ENCODE data around the gene AGMAT. TPM values are rescaled to one million over a fixed set of nuclear protein-coding genes. Genes with fewer than 3 reads are reported as not detected.

Gene AGMAT
- total RNA-seq, 1 donor from 2014 or later: 0.41 TPM

GRCh38 chr1:15624133-15624714 lies 39.4 kb upstream of the AGMAT start:
- Histone ChIP-seq H3K79me2 (ENCODE audit: insufficient read depth, low read length) (peaks cover 92% of the 10 kb centered on the region), H2AFZ (ENCODE audit: low read depth, low read length) (no peak overlapping the region), H4K20me1 (ENCODE audit: insufficient read depth, low read length) (peaks cover 69% of the 10 kb centered on the region), H3K27me3 (ENCODE audit: insufficient read depth, low read length) (no peaks in the 10 kb centered on the region), H3K27ac (ENCODE audit: low read depth, low read length) (no peak overlapping the region), H3K4me1 (ENCODE audit: insufficient read depth, low read length) (peaks cover 13% of the 10 kb centered on the region), H3K9ac (ENCODE audit: low read length) (no peak overlapping the region), H3K9me3 (ENCODE audit: insufficient read depth, low read depth, low read length) (no peaks in the 10 kb centered on the region), H3K36me3 (ENCODE audit: insufficient read depth, low read length) (peaks cover 3% of the 10 kb centered on the region), H3K4me3 (ENCODE audit: insufficient read depth, low read depth, low read length) (no peak overlapping the region), H3K4me2 (ENCODE audit: low read length) (no peak overlapping the region)
- H3K36me3 Mint-ChIP-seq (ENCODE audit: low read depth, unreplicated experiment): peaks cover 3% of the 10 kb centered on the region
- H3K9me3 Mint-ChIP-seq (ENCODE audit: unreplicated experiment): no peaks in the 10 kb centered on the region
- H3K27ac Mint-ChIP-seq (ENCODE audit: unreplicated experiment): no peak overlapping the region
- H3K4me3 Mint-ChIP-seq (ENCODE audit: unreplicated experiment): no peak overlapping the region
- no peak for FAIRE-seq
- TF ChIP-seq CTCF (IDR thresholded peaks at IDR 0.05; ENCODE audit: insufficient read depth, low read depth, low read length) (no peak), EZH2 (IDR thresholded peaks at IDR 0.05; ENCODE audit: insufficient read depth, low read length) (no peak)
- no peak for DNase-seq (ENCODE audit: low read depth)
- peaks cover 8% of the 10 kb centered on the region for H3K4me1 Mint-ChIP-seq (ENCODE audit: low read depth, unreplicated experiment)
- H3K27me3 Mint-ChIP-seq (ENCODE audit: low read depth, unreplicated experiment): no peaks in the 10 kb centered on the region

DNA sequence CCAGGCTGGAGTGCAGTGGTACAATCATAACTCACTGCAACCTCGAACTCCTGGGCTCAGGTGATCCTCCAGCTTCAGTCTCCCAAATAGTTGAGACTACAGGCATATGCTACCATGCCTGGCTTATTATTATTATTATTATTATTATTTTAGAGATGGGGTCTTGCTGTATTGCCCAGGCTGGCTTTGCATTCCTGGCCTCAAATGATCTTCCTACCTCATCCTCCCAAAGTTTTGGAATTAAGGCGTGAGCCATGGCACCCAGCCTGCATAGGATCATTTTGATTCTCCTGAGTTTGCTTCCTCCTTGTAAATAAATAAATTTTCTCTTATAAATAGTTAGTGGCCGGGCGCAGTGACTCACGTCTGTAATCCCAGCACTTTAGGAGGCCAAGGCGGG lies 38.6 kb upstream of the AGMAT start:
- H3K36me3 Mint-ChIP-seq (ENCODE audit: low read depth, unreplicated experiment): no peaks in the 10 kb centered on the region
- no peak overlapping the region for H2AFZ ChIP-seq (ENCODE audit: low read depth, low read length)
- H3K4me3 Mint-ChIP-seq (ENCODE audit: unreplicated experiment): no peak overlapping the region
- H3K4me1 ChIP-seq (ENCODE audit: insufficient read depth, low read length): peaks cover 18% of the 10 kb centered on the region
- no peaks in the 10 kb centered on the region for H3K27me3 ChIP-seq (ENCODE audit: insufficient read depth, low read length)
- TF ChIP-seq EZH2 (IDR thresholded peaks at IDR 0.05; ENCODE audit: insufficient read depth, low read length) (no peak), CTCF (IDR thresholded peaks at IDR 0.05; ENCODE audit: insufficient read depth, low read depth, low read length) (no peak)
- no peaks in the 10 kb centered on the region for H3K9me3 ChIP-seq (ENCODE audit: insufficient read depth, low read depth, low read length)
- peaks cover 64% of the 10 kb centered on the region for H4K20me1 ChIP-seq (ENCODE audit: insufficient read depth, low read length)
- peaks cover 10% of the 10 kb centered on the region for H3K4me1 Mint-ChIP-seq (ENCODE audit: low read depth, unreplicated experiment)
- DNase-seq (ENCODE audit: low read depth): no peak
- no peaks in the 10 kb centered on the region for H3K9me3 Mint-ChIP-seq (ENCODE audit: unreplicated experiment)
- no peak overlapping the region for H3K27ac Mint-ChIP-seq (ENCODE audit: unreplicated experiment)
- H3K4me2 ChIP-seq (ENCODE audit: low read length): no peak overlapping the region
- peaks cover 3% of the 10 kb centered on the region for H3K36me3 ChIP-seq (ENCODE audit: insufficient read depth, low read length)
- no peak for FAIRE-seq
- H3K27ac ChIP-seq (ENCODE audit: low read depth, low read length): no peak overlapping the region
- no peak overlapping the region for H3K4me3 ChIP-seq (ENCODE audit: insufficient read depth, low read depth, low read length)
- H3K79me2 ChIP-seq (ENCODE audit: insufficient read depth, low read length): peaks cover 100% of the 10 kb centered on the region
- no peaks in the 10 kb centered on the region for H3K27me3 Mint-ChIP-seq (ENCODE audit: low read depth, unreplicated experiment)
- H3K9ac ChIP-seq (ENCODE audit: low read length): no peak overlapping the region

DNA sequence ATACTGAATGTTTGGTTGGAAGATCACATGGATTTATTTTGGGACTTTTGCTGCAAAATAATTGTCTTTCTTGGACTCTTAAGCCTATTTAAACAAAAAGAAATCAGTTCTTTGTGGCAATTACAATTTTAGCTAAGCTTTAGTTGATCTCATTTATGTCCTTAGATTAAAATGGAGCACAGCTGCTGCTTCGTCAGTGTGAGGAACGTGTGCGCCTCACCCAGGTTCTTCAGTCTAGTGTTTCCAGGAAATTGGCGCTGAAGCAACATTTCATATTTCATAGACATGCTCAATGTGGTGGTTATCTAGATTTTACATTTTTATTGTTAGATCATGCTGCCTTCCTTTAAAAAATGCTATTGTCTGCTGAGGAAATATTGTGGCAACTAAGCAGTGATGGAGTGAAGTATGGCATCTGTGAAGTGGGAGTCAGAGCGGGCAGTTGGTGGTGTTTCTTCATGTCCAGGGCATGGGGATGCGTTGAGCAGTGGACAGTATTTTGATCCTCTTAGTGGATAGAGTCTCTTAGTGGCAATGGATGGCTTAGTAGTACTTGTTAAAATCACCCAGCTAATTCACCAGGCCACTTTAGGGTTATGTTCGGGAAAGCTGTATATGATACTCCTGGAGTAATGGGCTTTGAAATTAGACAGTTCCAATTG lies 38.0 kb upstream of the AGMAT start:
- Mint-ChIP-seq H3K4me1 (ENCODE audit: low read depth, unreplicated experiment) (peaks cover 10% of the 10 kb centered on the region), H3K9me3 (ENCODE audit: unreplicated experiment) (no peaks in the 10 kb centered on the region), H3K4me3 (ENCODE audit: unreplicated experiment) (no peak overlapping the region), H3K36me3 (ENCODE audit: low read depth, unreplicated experiment) (no peaks in the 10 kb centered on the region), H3K27ac (ENCODE audit: unreplicated experiment) (no peak overlapping the region), H3K27me3 (ENCODE audit: low read depth, unreplicated experiment) (no peaks in the 10 kb centered on the region)
- no peak overlapping the region for H3K27ac ChIP-seq (ENCODE audit: low read depth, low read length)
- DNase-seq (ENCODE audit: low read depth) (no peak), FAIRE-seq (no peak)
- H3K4me3 ChIP-seq (ENCODE audit: insufficient read depth, low read depth, low read length): no peak overlapping the region
- H3K36me3 ChIP-seq (ENCODE audit: insufficient read depth, low read length): peaks cover 3% of the 10 kb centered on the region
- no peaks in the 10 kb centered on the region for H3K27me3 ChIP-seq (ENCODE audit: insufficient read depth, low read length)
- no peak overlapping the region for H3K9ac ChIP-seq (ENCODE audit: low read length)
- no peaks in the 10 kb centered on the region for H3K9me3 ChIP-seq (ENCODE audit: insufficient read depth, low read depth, low read length)
- peaks cover 100% of the 10 kb centered on the region for H3K79me2 ChIP-seq (ENCODE audit: insufficient read depth, low read length)
- no peak overlapping the region for H3K4me2 ChIP-seq (ENCODE audit: low read length)
- no peak overlapping the region for H2AFZ ChIP-seq (ENCODE audit: low read depth, low read length)
- peaks cover 60% of the 10 kb centered on the region for H4K20me1 ChIP-seq (ENCODE audit: insufficient read depth, low read length)
- H3K4me1 ChIP-seq (ENCODE audit: insufficient read depth, low read length): peaks cover 18% of the 10 kb centered on the region
- TF ChIP-seq EZH2 (IDR thresholded peaks at IDR 0.05; ENCODE audit: insufficient read depth, low read length): no peak
- no peak for TF ChIP-seq CTCF (IDR thresholded peaks at IDR 0.05; ENCODE audit: insufficient read depth, low read depth, low read length)
